NOMO-1 (cell line): ENCODE results near the gene MAP6.

Source experiments
- DNase-seq, 2 experiments: peaks; one replicate each; lab custom pipeline; 2025; ENCODE audit not compliant: unreplicated experiment in 2 of 2; lab: John Stamatoyannopoulos, UW

Gene MAP6

DNA sequence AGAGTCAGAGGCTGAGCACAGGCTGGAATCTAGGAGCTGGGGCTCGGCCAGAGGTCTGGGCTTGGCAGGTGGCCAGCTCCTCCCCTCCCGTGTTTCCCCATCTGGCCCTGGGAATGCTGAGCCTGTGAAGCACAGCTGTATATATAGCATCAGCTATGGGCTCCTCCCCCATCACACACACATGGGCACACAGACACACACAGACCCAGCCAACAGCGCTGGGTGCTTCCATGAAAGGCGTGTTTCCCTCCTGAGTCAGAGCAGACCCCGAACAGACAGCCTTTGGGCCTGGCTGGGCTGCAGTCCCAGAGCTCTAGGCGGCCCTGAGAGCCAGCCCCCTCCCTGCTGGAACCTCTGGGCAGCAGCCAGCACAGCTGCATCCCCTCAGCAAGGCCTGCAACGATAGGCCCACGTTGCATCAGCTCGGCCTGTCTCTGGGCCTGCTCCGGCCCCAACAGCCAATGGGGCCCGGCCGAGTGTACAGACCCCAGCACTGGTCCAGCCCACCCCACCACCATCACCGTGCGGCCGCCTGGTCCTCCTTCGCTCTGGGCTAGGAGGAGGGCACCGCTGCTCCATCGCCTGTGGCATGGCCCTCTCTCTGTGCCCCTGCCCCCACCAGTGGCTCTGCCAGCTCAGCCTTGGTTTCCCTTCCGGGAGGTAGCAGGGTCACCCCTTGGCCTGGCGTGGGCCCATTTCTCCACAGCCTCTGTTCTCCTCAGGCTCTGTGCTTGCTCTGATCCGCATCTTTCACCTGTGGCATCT, 114.4 kb downstream of the MAP6 start:
- DNase-seq = no peak

DNA sequence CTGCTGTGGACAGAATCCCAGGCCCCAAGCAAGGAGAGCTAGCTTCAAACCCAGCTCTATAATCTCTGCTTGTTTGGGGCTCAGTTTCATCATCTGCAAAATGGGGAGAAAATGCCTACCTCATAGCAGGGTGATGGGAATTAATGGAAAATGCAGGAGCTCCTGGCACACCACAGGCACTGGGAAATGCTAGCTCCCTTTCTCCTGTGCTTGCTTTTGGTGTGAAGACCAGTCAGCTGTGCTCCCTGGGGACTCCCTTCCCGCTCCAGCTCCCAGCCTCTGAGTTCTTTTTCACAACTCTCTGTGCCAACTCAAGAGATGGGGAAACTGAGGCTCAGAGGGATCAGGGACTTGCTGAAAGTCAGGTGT, 115.0 kb downstream of the MAP6 start:
- no peak for DNase-seq

GRCh38 chr11:75553182-75553581, 115.7 kb downstream of the MAP6 start:
- no peak for DNase-seq

DNA sequence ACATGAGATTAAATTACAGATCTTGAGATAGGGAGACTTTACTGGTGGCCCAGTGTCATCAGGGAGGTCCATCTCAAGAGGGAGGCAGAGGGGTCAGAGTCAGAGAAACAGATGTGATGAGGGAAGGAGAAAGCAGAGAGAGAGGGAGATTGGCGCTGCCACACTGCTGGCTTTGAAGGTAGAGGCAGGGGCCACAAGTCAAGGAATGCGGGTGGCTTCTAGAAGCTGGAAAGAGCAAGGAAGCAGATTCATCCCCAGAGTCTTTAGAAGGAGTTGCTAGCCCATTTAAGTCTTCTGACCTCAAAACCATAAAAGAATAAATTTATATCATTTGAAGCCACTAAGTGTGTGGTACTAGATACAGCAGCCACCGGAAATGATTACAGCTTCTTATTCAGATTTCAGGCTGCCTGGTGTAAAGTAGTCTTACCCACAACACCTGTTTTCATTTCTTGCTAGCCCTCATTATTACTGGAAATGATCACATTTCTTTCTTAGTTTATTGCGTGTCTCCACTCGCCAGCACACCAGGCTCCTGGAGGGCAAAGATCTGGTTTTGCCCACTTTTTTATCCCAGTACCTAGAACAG, 119.4 kb downstream of the MAP6 start:
- DNase-seq = no peak

DNA sequence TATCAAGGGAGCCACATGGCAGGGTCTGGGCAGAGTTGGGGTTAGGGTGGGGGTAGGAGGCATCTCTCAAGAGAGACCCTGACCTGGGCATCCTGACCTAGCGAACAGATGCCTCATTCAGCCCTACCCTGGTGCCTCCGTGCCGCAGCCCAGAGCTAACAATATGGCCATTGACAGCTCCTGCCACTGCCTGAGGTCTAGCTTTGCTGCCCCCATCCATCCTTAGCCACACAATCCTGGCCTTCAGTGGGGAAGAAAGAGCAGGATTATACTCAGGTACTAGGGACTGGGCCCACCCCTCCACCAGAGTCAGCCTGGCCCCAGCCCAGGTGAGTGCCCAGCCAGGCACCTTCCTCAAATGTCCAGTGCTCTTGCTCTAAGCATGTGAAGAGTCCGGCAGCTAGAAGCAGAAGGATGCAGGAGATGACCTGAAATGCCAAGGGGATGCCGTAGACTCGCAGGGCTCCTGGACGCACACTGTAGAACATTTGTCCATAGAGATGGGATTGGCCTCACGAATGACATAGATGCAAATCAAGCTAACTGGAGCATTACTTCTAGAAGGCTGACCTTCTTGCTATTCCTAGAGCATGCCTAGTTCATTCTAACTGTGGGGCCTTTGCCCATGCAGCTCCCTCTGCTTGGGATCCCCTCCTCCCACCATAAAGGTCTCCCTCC, 120.1 kb downstream of the MAP6 start:
- DNase-seq = no peak

DNA sequence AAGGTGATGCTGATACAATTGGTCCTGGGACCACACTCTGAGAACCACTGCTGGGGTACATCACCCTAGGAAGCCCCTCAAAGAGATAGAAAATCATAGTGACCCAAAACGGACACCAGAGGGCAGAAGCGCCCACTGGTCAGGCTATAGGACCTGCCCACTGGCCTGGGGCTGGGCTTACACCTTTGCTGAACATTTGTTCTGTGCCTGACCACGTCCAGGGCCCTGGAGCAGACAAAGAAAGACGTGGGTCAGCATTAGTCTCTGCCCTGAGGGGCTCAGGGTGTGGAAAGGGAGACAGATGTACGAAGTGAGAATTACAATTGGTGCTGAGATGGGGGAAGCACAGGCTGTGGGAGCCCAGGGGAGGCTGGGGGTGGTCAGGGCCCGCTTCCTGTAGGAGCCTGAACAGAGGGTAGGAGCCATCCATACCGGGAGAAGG, 121.2 kb downstream of the MAP6 start:
- no peak for DNase-seq

DNA sequence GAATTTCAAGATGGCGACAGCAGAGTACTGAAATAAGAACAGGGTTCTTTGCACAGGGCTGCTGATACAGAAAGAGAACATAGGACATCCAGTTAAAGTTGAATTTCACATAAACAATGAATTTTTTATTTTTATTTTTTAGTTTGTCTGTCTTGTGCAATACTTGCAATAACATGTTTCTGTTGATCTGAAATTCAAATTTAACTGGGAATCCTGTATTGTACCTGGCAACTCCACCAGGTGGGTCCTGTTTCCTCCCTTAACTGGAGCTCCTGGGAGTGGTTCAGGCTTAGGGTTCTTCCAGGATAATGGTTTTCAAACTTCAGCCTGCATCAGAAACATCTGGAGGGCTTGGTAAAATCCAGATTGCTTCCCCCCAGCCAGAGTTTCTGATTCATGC, 121.7 kb downstream of the MAP6 start:
- no peak for DNase-seq

GRCh38 chr11:75543806-75544205, 125.0 kb downstream of the MAP6 start:
- DNase-seq = no peak

DNA sequence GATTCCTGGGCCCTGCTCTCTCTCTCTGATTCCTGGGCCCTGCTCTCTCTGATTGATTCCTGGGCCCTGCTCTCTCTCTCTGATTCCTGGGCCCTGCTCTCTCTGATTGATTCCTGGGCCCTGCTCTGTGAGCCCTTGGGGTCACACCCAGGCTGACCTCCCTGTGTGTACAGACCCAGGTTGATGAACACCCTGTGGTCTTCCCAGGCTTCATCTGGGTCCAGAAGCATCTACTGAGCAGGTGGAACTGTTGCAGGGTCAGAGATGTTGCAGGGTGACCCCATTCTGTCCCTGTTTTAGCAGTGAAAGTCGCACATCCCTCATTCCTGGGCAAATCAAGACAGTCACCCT, 126.8 kb downstream of the MAP6 start:
- no peak for DNase-seq

- DNase-seq = no peak
Measured at GRCh38 chr11:75541193-75542087, 127.4 kb downstream of the MAP6 start.

DNA sequence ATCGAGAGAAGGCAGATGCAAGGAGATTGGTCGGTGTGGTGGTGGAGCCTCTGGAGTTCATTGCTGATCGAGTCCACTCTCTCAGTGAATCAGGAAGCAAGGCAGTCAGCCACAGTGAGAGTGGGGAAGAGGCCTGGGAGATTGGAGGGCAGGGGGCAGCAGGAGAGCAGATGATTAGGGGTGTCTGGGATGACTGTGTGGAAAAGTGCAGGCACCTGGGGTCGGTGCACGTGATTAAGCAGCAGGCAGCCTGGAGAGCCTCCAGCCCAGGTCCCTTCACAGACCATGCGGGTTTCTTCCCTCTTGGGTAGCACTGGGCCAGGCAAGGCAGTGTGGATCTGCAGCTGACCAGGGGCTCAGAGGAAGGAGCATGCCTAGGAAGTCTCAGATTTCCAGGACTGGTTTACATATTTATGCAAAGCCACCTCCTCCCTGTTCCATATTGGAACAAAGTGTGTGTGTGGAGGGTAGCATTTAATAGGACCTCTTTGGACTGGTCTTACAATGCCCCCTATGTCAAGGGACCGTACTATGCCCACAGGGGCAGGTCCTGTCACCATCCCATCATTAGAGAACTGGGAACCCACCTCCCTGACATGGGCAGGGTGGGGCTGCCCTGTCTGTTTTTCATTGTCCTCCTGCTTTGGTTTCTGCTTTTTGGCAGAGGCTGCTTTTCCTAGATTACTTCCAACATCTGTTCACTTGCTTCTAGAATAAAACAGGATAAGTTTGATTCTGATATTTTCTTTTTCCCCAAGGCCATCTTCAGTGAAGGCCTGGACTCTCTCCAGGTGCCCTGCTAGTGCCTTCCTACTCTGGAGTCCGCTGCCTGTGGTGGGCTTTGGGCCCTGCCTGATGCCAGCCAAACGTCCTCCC, 129.1 kb downstream of the MAP6 start:
- DNase-seq = no peak

GRCh38 chr11:75538150-75538942, 130.5 kb downstream of the MAP6 start:
- DNase-seq = no peak

DNA sequence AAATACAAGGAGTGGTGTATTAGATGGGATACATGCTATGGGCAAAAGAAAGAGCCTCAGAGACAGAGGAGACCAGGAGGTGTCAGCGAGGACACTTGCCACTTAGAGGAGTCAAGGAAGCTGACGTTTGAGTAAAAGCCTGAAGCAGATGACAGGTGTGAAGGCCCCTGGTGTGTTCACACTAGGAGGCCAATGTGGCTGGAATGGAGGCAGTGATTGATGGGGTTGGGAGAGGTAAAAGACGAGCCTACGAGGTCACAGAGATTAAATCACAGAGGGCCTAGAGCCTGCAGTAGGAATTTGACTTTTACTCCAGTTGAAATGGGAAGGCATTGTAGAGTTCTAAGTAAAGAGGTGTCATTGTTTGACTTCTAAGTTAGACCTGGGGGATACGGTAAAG, 131.1 kb downstream of the MAP6 start:
- no peak for DNase-seq
